HG02938 (cell line): Measurements from ENCODE around the gene MAFF.
"Not testable (repeated sequence)": the region's sequence is repeated elsewhere in the genome, so short reads cannot be mapped to it uniquely, and the experiment has no call there.

Source experiments
- ATAC-seq: cut with Tn5 transposase; IDR thresholded peaks from one replicate; pipeline ENCODE4 v1.9.1; 2021; ENCODE audit warnings: mild to moderate bottlenecking, moderate library complexity; ENCODE audit not compliant: unreplicated experiment

MAFF gene

GRCh38 chr22:38221908-38222796 lies 20.4 kb downstream of the MAFF start:
- ATAC-seq: no peak

GRCh38 chr22:38222797-38223119 lies 21.0 kb downstream of the MAFF start:
- no peak for ATAC-seq

DNA sequence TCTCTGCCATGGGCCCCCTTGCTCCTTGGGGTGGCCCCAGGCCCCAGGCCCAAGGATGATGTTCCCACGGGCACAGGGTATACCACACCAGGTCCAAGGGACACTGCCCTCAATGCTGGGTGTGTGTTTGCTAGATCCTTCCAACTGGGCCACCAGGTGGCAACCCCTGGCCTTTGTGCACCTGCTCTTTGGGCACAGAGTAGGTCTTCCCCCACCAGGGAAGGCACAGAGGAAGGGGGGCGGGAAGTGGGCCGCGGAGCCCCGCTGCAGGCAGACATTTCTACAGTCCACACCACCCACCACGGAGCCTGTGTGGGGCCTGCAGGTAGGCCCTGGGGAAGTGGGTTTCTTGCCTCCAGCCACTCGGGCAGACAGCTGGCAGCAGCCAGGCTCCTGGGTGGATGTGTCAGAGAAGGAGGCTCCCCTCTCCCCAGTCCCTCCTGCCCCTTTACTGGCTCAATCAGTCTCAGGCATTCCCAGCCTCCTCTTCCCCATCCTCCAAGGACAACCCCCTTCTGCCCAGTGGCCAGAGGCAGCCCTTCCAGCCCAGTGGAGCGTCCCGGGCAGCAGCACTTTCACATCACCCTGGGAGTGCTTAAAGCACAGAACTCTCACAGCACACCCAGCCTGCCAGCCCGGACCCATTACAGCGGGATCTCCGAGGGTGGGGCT lies 21.6 kb downstream of the MAFF start:
- no peak for ATAC-seq

DNA sequence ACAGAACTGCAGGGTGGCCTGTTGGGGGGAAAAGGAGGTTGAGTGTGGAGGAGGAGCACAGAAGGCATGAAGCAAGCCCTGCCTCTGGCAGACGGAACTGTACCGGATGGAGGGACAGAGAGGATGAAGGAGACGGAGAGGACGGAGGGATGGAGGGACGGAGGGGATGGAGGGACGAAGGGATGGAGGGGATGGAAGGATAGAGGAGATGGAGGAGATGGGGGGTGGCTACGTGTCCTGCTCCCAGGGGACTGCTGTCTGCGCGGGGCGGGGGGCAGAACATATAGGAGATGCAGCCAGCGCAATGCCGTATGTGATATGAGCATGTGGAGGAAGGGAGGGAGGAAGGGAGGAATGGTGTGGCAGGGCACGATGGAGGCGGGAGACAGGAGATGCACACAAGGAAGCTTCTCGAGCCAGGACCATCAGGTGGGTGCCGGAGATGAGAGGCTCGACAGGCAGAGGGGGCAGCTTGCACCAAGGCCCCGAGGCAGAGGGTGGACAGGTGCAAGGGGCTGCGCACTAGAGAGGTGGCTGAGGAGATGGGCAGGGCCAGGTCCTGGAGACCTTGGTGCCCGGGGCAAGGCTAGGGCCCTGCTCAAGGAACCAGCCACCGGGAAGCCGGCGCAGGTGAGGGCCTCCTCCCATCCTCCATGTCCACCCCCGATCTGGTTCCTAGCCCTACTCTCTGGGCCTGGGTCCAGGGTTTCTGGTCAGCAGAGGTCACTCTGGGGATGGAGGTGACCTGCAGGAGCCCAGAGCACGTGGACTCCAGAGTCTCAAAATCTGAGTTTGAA lies 25.3 kb downstream of the MAFF start:
- ATAC-seq: no peak

DNA sequence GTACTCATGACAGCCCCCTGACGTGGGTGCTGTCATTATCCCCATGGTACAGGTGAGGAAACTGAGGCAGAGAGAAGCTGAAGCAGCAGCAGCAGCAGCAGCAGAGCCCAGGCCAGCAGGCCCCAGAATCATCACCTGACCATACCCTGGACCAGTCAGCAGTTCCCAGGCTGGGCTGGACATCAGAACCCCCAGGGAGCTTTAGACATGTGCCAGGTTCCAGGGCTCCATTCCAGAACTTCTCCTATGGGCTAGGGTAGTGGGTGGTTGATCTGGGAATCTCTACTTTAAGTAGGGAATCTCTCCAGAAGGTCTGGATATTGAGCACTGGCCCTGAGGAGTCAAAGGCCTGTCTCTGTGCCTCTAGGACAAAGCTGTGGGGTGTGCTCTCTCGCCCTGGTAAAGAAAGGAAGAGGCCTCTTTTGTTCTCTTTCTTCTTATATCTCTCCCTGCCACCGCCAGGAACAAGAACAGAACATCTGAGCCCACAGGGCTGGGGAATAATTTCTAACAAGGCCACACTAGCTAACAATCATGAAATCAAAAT lies 26.6 kb downstream of the MAFF start:
- no peak for ATAC-seq

DNA sequence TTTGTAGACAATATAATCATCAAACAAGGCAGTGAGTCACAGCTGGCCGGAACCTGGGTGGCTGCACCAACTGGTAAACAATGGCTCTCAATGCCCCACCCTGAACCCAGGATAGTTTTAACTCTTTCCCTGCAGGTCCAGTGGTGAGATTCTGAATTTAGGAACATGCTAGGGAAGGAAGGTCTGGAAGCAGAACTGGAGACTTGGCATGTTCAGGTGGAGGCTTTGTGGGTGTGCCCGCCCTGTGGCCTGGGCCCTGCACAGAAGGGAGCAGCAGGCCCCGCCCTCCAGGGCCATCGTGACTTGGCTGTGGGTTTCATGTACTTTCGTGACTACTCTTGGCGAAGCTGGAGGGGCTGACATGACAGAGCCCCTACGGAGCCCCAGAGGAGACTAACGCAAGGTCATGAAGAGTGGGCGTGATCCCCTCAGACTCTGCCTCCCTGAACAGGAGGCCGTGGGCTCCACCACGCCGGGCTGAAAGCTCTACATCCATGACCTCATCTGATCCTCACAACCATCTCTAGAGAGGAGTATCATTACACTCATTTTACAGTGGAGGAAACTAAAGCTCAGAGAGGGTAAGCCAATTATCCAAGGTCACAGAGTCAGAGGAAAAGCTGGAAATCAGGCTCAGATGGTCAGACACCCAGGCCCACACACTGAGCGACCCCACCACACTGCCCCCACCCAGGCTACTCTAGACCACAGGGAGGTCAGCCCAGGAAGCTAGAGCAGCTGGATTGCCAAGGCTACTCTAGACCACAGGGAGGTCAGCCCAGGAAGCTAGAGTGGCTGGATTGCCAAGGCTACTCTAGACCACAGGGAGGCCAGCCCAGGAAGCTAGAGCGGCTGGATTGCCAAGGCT lies 27.3 kb downstream of the MAFF start:
- ATAC-seq: no peak

GRCh38 chr22:38230108-38230825 lies 28.5 kb downstream of the MAFF start:
- no peak for ATAC-seq

DNA sequence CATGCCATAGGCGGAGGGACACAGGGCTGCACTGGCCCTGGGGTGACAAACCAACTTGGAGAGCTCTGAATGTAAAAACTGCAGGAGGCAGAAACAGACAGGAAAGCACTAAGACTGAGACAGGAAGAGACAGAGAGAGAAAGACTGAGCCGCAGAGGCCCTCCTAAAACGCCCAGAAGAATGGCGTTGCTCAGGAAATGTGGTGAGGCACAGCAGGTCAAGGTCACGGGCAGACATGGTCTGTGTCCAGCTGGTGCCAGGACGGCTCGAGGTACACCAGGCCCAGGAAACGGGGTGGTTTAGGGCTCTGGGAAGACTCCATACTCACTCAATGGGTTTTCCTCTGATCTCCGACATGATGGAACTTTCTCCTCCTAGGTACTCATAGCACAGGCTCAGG lies 29.1 kb downstream of the MAFF start:
- no peak for ATAC-seq

DNA sequence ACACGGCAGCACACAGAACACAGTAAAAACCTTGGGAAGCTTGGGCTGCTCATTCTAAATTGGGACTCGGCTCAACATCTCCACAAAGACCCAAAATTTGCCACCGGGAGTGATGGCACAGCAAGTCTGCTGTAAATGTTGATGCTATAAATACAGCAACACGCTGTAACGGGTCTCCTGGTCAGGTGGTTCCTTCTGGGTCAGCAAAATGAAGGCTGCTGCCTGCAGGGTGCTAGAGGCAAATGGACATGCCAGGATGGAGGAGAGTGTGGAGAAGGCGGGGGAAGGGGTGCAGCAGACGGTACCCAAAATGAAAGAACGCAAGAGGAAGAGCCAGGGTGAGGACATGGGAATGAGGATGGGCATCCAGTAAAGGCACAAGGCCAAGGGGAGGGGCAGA lies 30.4 kb downstream of the MAFF start:
- no peak for ATAC-seq

DNA sequence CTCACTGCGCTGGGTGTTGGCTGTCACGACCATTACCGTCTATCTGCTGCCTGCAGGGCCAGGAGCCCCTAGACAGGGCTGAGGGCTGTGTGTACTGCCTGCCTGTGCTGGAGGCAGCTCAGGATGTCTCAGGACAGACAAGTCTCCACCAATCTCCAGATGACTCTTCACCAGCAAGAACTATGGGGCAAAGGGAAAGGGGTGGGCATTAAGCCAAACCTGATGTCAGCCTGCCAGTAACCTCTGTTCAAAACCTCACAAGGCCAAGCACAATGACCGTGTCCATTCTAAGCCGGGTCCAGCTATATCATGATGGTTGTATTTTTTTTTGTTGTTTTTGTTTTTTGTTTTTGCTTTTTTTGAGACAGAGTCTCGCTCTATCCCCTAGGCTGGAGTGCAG lies 31.6 kb downstream of the MAFF start:
- ATAC-seq: no peak

- not testable (repeated sequence) for ATAC-seq
Observed at GRCh38 chr22:38233856-38234255, 32.1 kb downstream of the MAFF start.

- ATAC-seq: no peak
Observed at GRCh38 chr22:38235240-38235850, 33.6 kb downstream of the MAFF start.

- no peak for ATAC-seq
Observed at GRCh38 chr22:38236786-38237185, 35.0 kb downstream of the MAFF start.

GRCh38 chr22:38238519-38239071 lies 36.8 kb downstream of the MAFF start:
- ATAC-seq: no peak

DNA sequence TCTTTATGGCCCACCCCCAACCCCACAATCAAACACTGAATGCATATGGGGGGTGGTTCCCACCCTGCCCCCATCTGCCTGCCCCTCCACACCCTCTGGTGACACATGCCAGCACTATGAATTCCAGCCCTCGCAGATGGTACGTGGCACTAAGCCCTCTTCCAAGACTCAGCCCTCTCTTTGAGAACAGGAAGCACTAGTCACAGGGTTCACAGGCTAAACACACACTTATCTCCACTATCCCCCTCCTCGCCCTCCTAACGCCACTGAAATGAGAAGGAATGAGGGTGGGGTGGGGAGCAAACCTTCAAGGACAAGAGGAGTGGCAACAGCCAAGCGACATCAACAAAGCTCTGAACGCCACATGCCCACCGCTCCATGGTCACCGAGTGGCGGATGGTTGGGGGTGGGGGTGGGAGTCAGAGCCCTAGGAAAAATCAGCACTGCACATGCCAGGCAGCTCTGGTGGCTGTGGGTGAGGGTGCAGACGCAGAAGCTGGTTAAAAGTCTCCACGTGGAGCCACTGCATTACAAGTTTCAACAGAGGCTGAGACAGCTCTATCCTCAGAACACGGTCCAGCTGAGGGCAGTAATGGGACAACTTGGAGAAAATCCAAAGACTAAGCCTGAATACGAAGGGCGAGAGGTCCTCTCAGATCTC lies 37.4 kb downstream of the MAFF start:
- no peak for ATAC-seq

GRCh38 chr22:38240734-38241252 lies 39.0 kb downstream of the MAFF start:
- no peak for ATAC-seq

GRCh38 chr22:38243007-38243765 lies 41.4 kb downstream of the MAFF start:
- no peak for ATAC-seq

DNA sequence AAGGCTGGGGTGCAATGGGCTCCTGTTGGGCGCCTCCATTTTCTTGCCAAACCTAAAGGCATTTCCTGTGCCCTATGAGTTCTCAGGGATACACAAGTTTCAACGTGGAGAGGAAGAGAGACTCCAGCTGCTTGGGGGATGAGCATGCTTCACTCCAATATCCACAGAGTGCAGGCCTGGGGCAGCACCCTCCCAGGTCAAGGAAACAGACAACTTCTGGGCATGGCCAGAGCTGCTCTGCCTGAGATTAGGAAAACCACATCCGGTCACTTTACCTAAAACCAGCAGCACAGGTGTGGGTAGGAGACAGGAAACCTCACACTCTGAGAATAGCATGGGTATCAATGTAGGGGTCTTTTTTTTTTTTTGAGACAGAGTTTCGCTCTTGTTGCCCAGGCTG lies 42.3 kb downstream of the MAFF start:
- no peak for ATAC-seq
